Rectal smooth muscle tissue (tissue), 1 donor: ENCODE data around the gene SKOR1.

Experiments used
- H3K27ac ChIP-seq: one replicate; pipeline ENCODE4 v1.7.0; 2013; ENCODE audit warnings: low read depth, low read length, inconsistent platforms
- H3K27me3 ChIP-seq: one replicate; pipeline ENCODE4 v1.7.0; 2013; ENCODE audit warnings: low read length; ENCODE audit not compliant: control insufficient read depth, insufficient read depth
- H3K36me3 ChIP-seq: one replicate; pipeline ENCODE4 v1.7.0; 2013; ENCODE audit warnings: low read length; ENCODE audit not compliant: control insufficient read depth, insufficient read depth
- H3K4me1 ChIP-seq: one replicate; pipeline ENCODE4 v1.7.0; 2013; ENCODE audit warnings: low read length; ENCODE audit not compliant: control insufficient read depth, insufficient read depth
- H3K4me3 ChIP-seq: one replicate; pipeline ENCODE4 v1.7.0; 2013; ENCODE audit warnings: low read length
- H3K9ac ChIP-seq: one replicate; pipeline ENCODE4 v1.7.0; 2013; ENCODE audit warnings: low read length

Gene SKOR1

GRCh38 chr15:67862750-67863441, 37.6 kb downstream of the SKOR1 start:
- H3K36me3 ChIP-seq: no peaks in the 10 kb centered on the region
- H3K4me1 ChIP-seq: no peaks in the 10 kb centered on the region
- H3K9ac ChIP-seq: no peak overlapping the region
- no peaks in the 10 kb centered on the region for H3K27me3 ChIP-seq
- H3K4me3 ChIP-seq: peak overlapping the region; percentile 46
- H3K27ac ChIP-seq: peak overlapping the region; percentile 62

- no peak overlapping the region for H3K9ac ChIP-seq
- H3K4me3 ChIP-seq: peak overlapping the region; percentile 62
- no peaks in the 10 kb centered on the region for H3K4me1 ChIP-seq
- no peaks in the 10 kb centered on the region for H3K36me3 ChIP-seq
- H3K27ac ChIP-seq: peak overlapping the region; percentile 62
- no peaks in the 10 kb centered on the region for H3K27me3 ChIP-seq
Observed at GRCh38 chr15:67863442-67863987, 38.2 kb downstream of the SKOR1 start.

- H3K27me3 ChIP-seq: no peaks in the 10 kb centered on the region
- no peak overlapping the region for H3K9ac ChIP-seq
- no peak overlapping the region for H3K4me3 ChIP-seq
- H3K4me1 ChIP-seq: no peaks in the 10 kb centered on the region
- no peaks in the 10 kb centered on the region for H3K36me3 ChIP-seq
- no peak overlapping the region for H3K27ac ChIP-seq
Observed at GRCh38 chr15:67865331-67865730, 40.0 kb downstream of the SKOR1 start.

GRCh38 chr15:67865766-67866165, 40.5 kb downstream of the SKOR1 start:
- no peak overlapping the region for H3K4me3 ChIP-seq
- no peak overlapping the region for H3K27ac ChIP-seq
- no peaks in the 10 kb centered on the region for H3K27me3 ChIP-seq
- no peaks in the 10 kb centered on the region for H3K36me3 ChIP-seq
- no peaks in the 10 kb centered on the region for H3K4me1 ChIP-seq
- no peak overlapping the region for H3K9ac ChIP-seq

- H3K36me3 ChIP-seq: no peaks in the 10 kb centered on the region
- no peaks in the 10 kb centered on the region for H3K4me1 ChIP-seq
- H3K4me3 ChIP-seq: no peak overlapping the region
- no peak overlapping the region for H3K9ac ChIP-seq
- H3K27me3 ChIP-seq: no peaks in the 10 kb centered on the region
- no peak overlapping the region for H3K27ac ChIP-seq
Observed at GRCh38 chr15:67869701-67870100, 44.4 kb downstream of the SKOR1 start.

- Histone ChIP-seq H3K9ac (no peak overlapping the region), H3K4me1 (no peaks in the 10 kb centered on the region), H3K27me3 (no peaks in the 10 kb centered on the region), H3K27ac (no peak overlapping the region), H3K36me3 (no peaks in the 10 kb centered on the region), H3K4me3 (no peak overlapping the region)
Observed at GRCh38 chr15:67870868-67871408, 45.6 kb downstream of the SKOR1 start.

GRCh38 chr15:67873777-67874176, 48.5 kb downstream of the SKOR1 start:
- H3K4me1 ChIP-seq: no peaks in the 10 kb centered on the region
- no peak overlapping the region for H3K9ac ChIP-seq
- no peaks in the 10 kb centered on the region for H3K27me3 ChIP-seq
- no peak overlapping the region for H3K4me3 ChIP-seq
- H3K27ac ChIP-seq: no peak overlapping the region
- no peaks in the 10 kb centered on the region for H3K36me3 ChIP-seq

GRCh38 chr15:67878712-67879206, 53.5 kb downstream of the SKOR1 start:
- Histone ChIP-seq H3K4me1 (no peaks in the 10 kb centered on the region), H3K9ac (no peak overlapping the region), H3K4me3 (no peak overlapping the region), H3K36me3 (no peaks in the 10 kb centered on the region), H3K27me3 (no peaks in the 10 kb centered on the region), H3K27ac (no peak overlapping the region)

GRCh38 chr15:67879440-67880129, 54.3 kb downstream of the SKOR1 start:
- no peak overlapping the region for H3K27ac ChIP-seq
- H3K9ac ChIP-seq: no peak overlapping the region
- H3K4me3 ChIP-seq: no peak overlapping the region
- no peaks in the 10 kb centered on the region for H3K27me3 ChIP-seq
- peaks cover 5% of the 10 kb centered on the region for H3K4me1 ChIP-seq
- no peaks in the 10 kb centered on the region for H3K36me3 ChIP-seq

GRCh38 chr15:67880651-67881182, 55.4 kb downstream of the SKOR1 start:
- Histone ChIP-seq H3K9ac (no peak overlapping the region), H3K4me1 (peaks cover 12% of the 10 kb centered on the region), H3K27me3 (no peaks in the 10 kb centered on the region), H3K27ac (no peak overlapping the region), H3K36me3 (no peaks in the 10 kb centered on the region), H3K4me3 (no peak overlapping the region)

GRCh38 chr15:67882487-67883233, 57.4 kb downstream of the SKOR1 start:
- Histone ChIP-seq H3K9ac (no peak overlapping the region), H3K36me3 (no peaks in the 10 kb centered on the region), H3K27me3 (no peaks in the 10 kb centered on the region), H3K4me3 (no peak overlapping the region), H3K27ac (no peak overlapping the region), H3K4me1 (peaks cover 12% of the 10 kb centered on the region)
